Measurements from ENCODE around the gene ACSF3.

Gene ACSF3

GRCh38 chr16:89145406-89146161 is 51.9 kb downstream of the ACSF3 start:
- no peak for DNase-seq (ENCODE audit: low spot score)

- DNase-seq (ENCODE audit: low spot score), result no peak
These were observed 52.8 kb downstream of the ACSF3 start for GRCh38 chr16:89146211-89147005.

- no peak for DNase-seq (ENCODE audit: low spot score)
These were observed 53.6 kb downstream of the ACSF3 start for GRCh38 chr16:89147085-89147817.

GRCh38 chr16:89149386-89149785 is 55.7 kb downstream of the ACSF3 start:
- no peak for DNase-seq (ENCODE audit: low spot score)

GRCh38 chr16:89150090-89150835 is 56.6 kb downstream of the ACSF3 start:
- DNase-seq (ENCODE audit: low spot score), result no peak

- no peak for DNase-seq (ENCODE audit: low spot score)
These were observed 57.3 kb downstream of the ACSF3 start for GRCh38 chr16:89150981-89151380.

- DNase-seq (ENCODE audit: low spot score), result no peak
These were observed 59.4 kb downstream of the ACSF3 start for GRCh38 chr16:89152831-89153700.

- DNase-seq (ENCODE audit: low spot score), result no peak
These were observed 60.2 kb downstream of the ACSF3 start for GRCh38 chr16:89153848-89154271.

GRCh38 chr16:89154390-89155183 is 60.9 kb downstream of the ACSF3 start:
- no peak for DNase-seq (ENCODE audit: low spot score)

- no peak for DNase-seq (ENCODE audit: low spot score)
These were observed 61.6 kb downstream of the ACSF3 start for GRCh38 chr16:89155184-89155679.

- DNase-seq (ENCODE audit: low spot score), result no peak
These were observed 62.4 kb downstream of the ACSF3 start for GRCh38 chr16:89155851-89156739.

- no peak for DNase-seq (ENCODE audit: low spot score)
These were observed 63.3 kb downstream of the ACSF3 start for GRCh38 chr16:89156740-89157645.

- no peak for DNase-seq (ENCODE audit: low spot score)
These were observed 64.1 kb downstream of the ACSF3 start for GRCh38 chr16:89157778-89158177.

- no peak for DNase-seq (ENCODE audit: low spot score)
These were observed 65.6 kb downstream of the ACSF3 start for GRCh38 chr16:89159066-89159849.

- DNase-seq (ENCODE audit: low spot score), result no peak
These were observed 66.2 kb downstream of the ACSF3 start for GRCh38 chr16:89159850-89160354.

GRCh38 chr16:89160977-89161701 is 67.5 kb downstream of the ACSF3 start:
- no peak for DNase-seq (ENCODE audit: low spot score)
